Muscle of leg (tissue), 11 donors: ENCODE data around the gene WDR20. TPM values are rescaled to one million over a fixed set of nuclear protein-coding genes. Genes with fewer than 3 reads are reported as not detected.

ENCODE experiments used
- DNase-seq: peaks from one replicate; pipeline ENCODE4 v3.0.0; 2013
- H3K27ac ChIP-seq: one replicate; pipeline ENCODE4 v1.5.1; 2013; ENCODE audit warnings: mild to moderate bottlenecking, low read length, control low read depth
- H3K27me3 ChIP-seq: one replicate; pipeline ENCODE4 v1.6.1; 2013; ENCODE audit warnings: low read length; ENCODE audit not compliant: control insufficient read depth, insufficient read depth
- H3K36me3 ChIP-seq: one replicate; pipeline ENCODE4 v1.6.1; 2013; ENCODE audit warnings: low read length; ENCODE audit not compliant: control insufficient read depth, insufficient read depth
- H3K4me1 ChIP-seq: one replicate; pipeline ENCODE4 v1.6.1; 2013; ENCODE audit warnings: low read length; ENCODE audit not compliant: control insufficient read depth, insufficient read depth
- H3K4me3 ChIP-seq: one replicate; pipeline ENCODE4 v1.5.1; 2013; ENCODE audit warnings: low read length, control low read depth
- H3K9me3 ChIP-seq: replicated peaks from 2 replicates; pipeline ENCODE4 v1.6.1; 2013; ENCODE audit warnings: low read depth, low read length; ENCODE audit not compliant: control insufficient read depth
- WGBS: methylation state at CpG from one replicate; pipeline ENCODE4 v1.1.5; 2013; ENCODE audit warnings: missing lambda C conversion rate; ENCODE audit not compliant: insufficient coverage; 5-methylcytosine and 5-hydroxymethylcytosine counted together
- polyA plus RNA-seq, 8 donors: library from polyadenylated mRNA; unstranded; fragments of 120-200 nt; gene quantifications; one replicate each; pipeline versions ENCODE4 v1.2.1 to v1.2.3, GENCODE V29; 2013; ENCODE audit warnings: inconsistent platforms in 1 of 8, low replicate concordance in 1 of 8; ENCODE audit not compliant: insufficient read length in 8 of 8, insufficient read depth in 1 of 8
- total RNA-seq: library from RNA; stranded (reverse); fragments of 120-200 nt; gene quantifications from one replicate; pipeline ENCODE4 v1.2.4, GENCODE V29; 2013

Gene WDR20
- total and polyA plus RNA-seq, 9 donors = 20.0 to 28.9 (median 25.0) TPM

GRCh38 chr14:102212845-102213244 is 73.1 kb downstream of the WDR20 start:
- WGBS = 85% methylated on average over 9 of the region's 10 CpGs
- H3K27ac ChIP-seq = no peak overlapping the region
- H3K27me3 ChIP-seq = no peaks in the 10 kb centered on the region
- H3K4me1 ChIP-seq = peaks cover 22% of the 10 kb centered on the region
- H3K4me3 ChIP-seq = no peak overlapping the region
- H3K36me3 ChIP-seq = peaks cover 56% of the 10 kb centered on the region
- H3K9me3 ChIP-seq = no peaks in the 10 kb centered on the region
- DNase-seq = no peak

GRCh38 chr14:102213470-102213869 is 73.8 kb downstream of the WDR20 start:
- no peaks in the 10 kb centered on the region for H3K9me3 ChIP-seq
- peaks cover 28% of the 10 kb centered on the region for H3K4me1 ChIP-seq
- no peak for DNase-seq
- WGBS = 81% methylated on average over 4 of the region's 10 CpGs
- H3K27me3 ChIP-seq = no peaks in the 10 kb centered on the region
- H3K27ac ChIP-seq = no peak overlapping the region
- H3K4me3 ChIP-seq = no peak overlapping the region
- peaks cover 50% of the 10 kb centered on the region for H3K36me3 ChIP-seq

GRCh38 chr14:102213984-102214658 is 74.4 kb downstream of the WDR20 start:
- DNase-seq = no peak
- H3K4me1 ChIP-seq = peaks cover 35% of the 10 kb centered on the region
- H3K9me3 ChIP-seq = no peaks in the 10 kb centered on the region
- peaks cover 43% of the 10 kb centered on the region for H3K36me3 ChIP-seq
- no peaks in the 10 kb centered on the region for H3K27me3 ChIP-seq
- no peak overlapping the region for H3K4me3 ChIP-seq
- 90% methylated on average over 21 of the region's 25 CpGs for WGBS
- no peak overlapping the region for H3K27ac ChIP-seq

- Histone ChIP-seq H3K4me1 (peaks cover 43% of the 10 kb centered on the region), H3K4me3 (no peak overlapping the region), H3K27ac (no peak overlapping the region), H3K36me3 (peaks cover 44% of the 10 kb centered on the region), H3K27me3 (no peaks in the 10 kb centered on the region), H3K9me3 (no peaks in the 10 kb centered on the region)
- WGBS = 60% methylated on average over 11 of the region's 12 CpGs
- DNase-seq = peak; percentile 70
Observed at GRCh38 chr14:102215071-102215470, 75.4 kb downstream of the WDR20 start.

- Histone ChIP-seq H3K4me1 (peaks cover 43% of the 10 kb centered on the region), H3K4me3 (no peak overlapping the region)
- WGBS = 73% methylated on average over 10 of the region's 20 CpGs
Observed at GRCh38 chr14:102215576-102216250, 76.0 kb downstream of the WDR20 start.

GRCh38 chr14:102217399-102217798 is 77.7 kb downstream of the WDR20 start:
- peaks cover 51% of the 10 kb centered on the region for H3K36me3 ChIP-seq
- no peaks in the 10 kb centered on the region for H3K27me3 ChIP-seq
- no peaks in the 10 kb centered on the region for H3K9me3 ChIP-seq
- H3K27ac ChIP-seq = peak overlapping the region; percentile 29
- no peak overlapping the region for H3K4me3 ChIP-seq
- WGBS = 89% methylated on average over 9 of the region's 10 CpGs
- no peak for DNase-seq
- H3K4me1 ChIP-seq = peaks cover 52% of the 10 kb centered on the region

More at GRCh38 chr14:102215576-102216250, 76.0 kb downstream of the WDR20 start:
- H3K27me3 ChIP-seq = no peaks in the 10 kb centered on the region
- peaks cover 43% of the 10 kb centered on the region for H3K36me3 ChIP-seq
- no peak overlapping the region for H3K27ac ChIP-seq
- DNase-seq = no peak
- H3K9me3 ChIP-seq = no peaks in the 10 kb centered on the region

- DNase-seq = no peak
- WGBS = 74% methylated on average over 3 of the region's 14 CpGs
- Histone ChIP-seq H3K4me3 (no peak overlapping the region), H3K27me3 (no peaks in the 10 kb centered on the region), H3K9me3 (no peaks in the 10 kb centered on the region), H3K4me1 (peaks cover 52% of the 10 kb centered on the region), H3K36me3 (peaks cover 52% of the 10 kb centered on the region), H3K27ac (peak overlapping the region; percentile 65)
Observed at GRCh38 chr14:102217987-102218421, 78.3 kb downstream of the WDR20 start.

- peak; percentile 62 for DNase-seq
Observed at GRCh38 chr14:102218688-102219087, 79.0 kb downstream of the WDR20 start.

GRCh38 chr14:102219316-102219715 is 79.6 kb downstream of the WDR20 start:
- Histone ChIP-seq H3K36me3 (peaks cover 42% of the 10 kb centered on the region), H3K9me3 (no peaks in the 10 kb centered on the region), H3K27me3 (no peaks in the 10 kb centered on the region), H3K4me3 (no peak overlapping the region), H3K4me1 (peaks cover 52% of the 10 kb centered on the region), H3K27ac (no peak overlapping the region)
- 91% methylated on average over 16 of the region's 16 CpGs for WGBS
- no peak for DNase-seq

More at GRCh38 chr14:102218688-102219087, 79.0 kb downstream of the WDR20 start:
- Histone ChIP-seq H3K27ac (peak overlapping the region; percentile 71), H3K4me1 (peaks cover 52% of the 10 kb centered on the region), H3K9me3 (no peaks in the 10 kb centered on the region), H3K27me3 (no peaks in the 10 kb centered on the region), H3K4me3 (no peak overlapping the region), H3K36me3 (peaks cover 49% of the 10 kb centered on the region)
- WGBS = 51% methylated on average over 8 of the region's 16 CpGs

- H3K36me3 ChIP-seq = peaks cover 42% of the 10 kb centered on the region
- WGBS = 95% methylated on average over 8 of the region's 12 CpGs
- peaks cover 51% of the 10 kb centered on the region for H3K4me1 ChIP-seq
- H3K27ac ChIP-seq = no peak overlapping the region
- H3K4me3 ChIP-seq = no peak overlapping the region
- no peak for DNase-seq
- no peaks in the 10 kb centered on the region for H3K9me3 ChIP-seq
- no peaks in the 10 kb centered on the region for H3K27me3 ChIP-seq
Observed at GRCh38 chr14:102220031-102220430, 80.3 kb downstream of the WDR20 start.
